ENCODE measurements around the gene SPAG8. TPM values are rescaled to one million over a fixed set of nuclear protein-coding genes. Genes with fewer than 3 reads are reported as not detected.

SPAG8 gene
- total and polyA plus RNA-seq, 2 donors: 3.1 to 3.4 TPM

DNA sequence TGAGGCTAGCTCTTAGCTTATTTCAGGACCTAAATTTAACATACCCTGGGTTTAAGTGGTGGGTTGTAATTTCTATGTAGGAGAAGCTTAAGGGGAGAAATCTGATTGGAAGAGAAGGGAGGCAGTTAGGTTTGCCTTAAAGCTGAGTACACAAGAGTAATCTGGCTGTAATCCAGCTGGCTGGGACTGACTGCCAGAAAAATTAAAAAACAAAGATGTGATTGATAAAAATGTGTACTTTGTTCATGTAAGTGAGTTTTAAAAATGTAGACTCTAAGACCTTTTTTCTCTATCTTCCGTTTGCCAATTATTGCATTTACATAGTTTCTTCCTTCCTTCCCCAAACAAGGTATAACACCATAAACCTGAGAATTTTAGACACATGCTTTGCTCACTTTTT, 40.5 kb downstream of the SPAG8 start:
- no peak for DNase-seq (ENCODE audit: low read depth in 6 of 9, low spot score in 9 of 9)
- H3K4me3 ChIP-seq (ENCODE audit: low read length in 2 of 2): no peak overlapping the region
- H3K36me3 ChIP-seq (ENCODE audit: control insufficient read depth in 2 of 2, insufficient read depth in 2 of 2, low read length in 1 of 2): no peaks in the 10 kb centered on the region
- no peaks in the 10 kb centered on the region for H3K27me3 ChIP-seq (ENCODE audit: control insufficient read depth in 2 of 2, insufficient read depth in 1 of 2, low read length in 1 of 2)
- H3K27ac ChIP-seq (ENCODE audit: low read depth in 1 of 2, low read length in 1 of 2): no peak overlapping the region
- no peaks in the 10 kb centered on the region for H3K9me3 ChIP-seq (ENCODE audit: control insufficient read depth in 2 of 2, insufficient read depth in 1 of 2, low read length in 1 of 2)
- WGBS: 93% methylated on average over 1 of the region's 1 CpG
- peaks cover 0 to 4% of the 10 kb centered on the region in 2 donors for H3K4me1 ChIP-seq (ENCODE audit: control insufficient read depth in 2 of 2, insufficient read depth in 2 of 2, low read length in 2 of 2)

DNA sequence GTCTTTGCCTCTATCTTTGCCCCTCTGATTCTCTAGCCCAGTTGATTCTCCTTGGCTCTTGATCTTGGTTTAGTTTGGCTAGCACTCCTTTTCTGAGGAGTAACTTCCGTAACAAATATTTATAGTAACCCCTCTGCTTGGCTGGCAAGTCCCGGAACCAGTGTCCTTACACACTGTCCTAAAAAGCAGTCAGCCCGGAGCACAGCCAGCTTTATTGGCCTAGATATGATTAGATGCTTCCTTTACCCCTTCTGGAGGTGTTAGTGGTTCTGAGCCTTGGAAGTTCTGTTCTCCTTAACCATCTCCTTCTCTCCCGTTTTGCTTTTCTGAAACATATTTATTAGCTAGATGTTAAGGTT, 41.0 kb downstream of the SPAG8 start:
- 85% methylated on average over 4 of the region's 4 CpGs for WGBS
- H3K4me1 ChIP-seq (ENCODE audit: control insufficient read depth in 2 of 2, insufficient read depth in 2 of 2, low read length in 2 of 2): peaks cover 0 to 4% of the 10 kb centered on the region in 2 donors
- H3K4me3 ChIP-seq (ENCODE audit: low read length in 2 of 2): no peak overlapping the region
- no peaks in the 10 kb centered on the region for H3K36me3 ChIP-seq (ENCODE audit: control insufficient read depth in 2 of 2, insufficient read depth in 2 of 2, low read length in 1 of 2)
- H3K9me3 ChIP-seq (ENCODE audit: control insufficient read depth in 2 of 2, insufficient read depth in 1 of 2, low read length in 1 of 2): no peaks in the 10 kb centered on the region
- H3K27ac ChIP-seq (ENCODE audit: low read depth in 1 of 2, low read length in 1 of 2): no peak overlapping the region
- no peak for DNase-seq (ENCODE audit: low read depth in 6 of 9, low spot score in 9 of 9)
- no peaks in the 10 kb centered on the region for H3K27me3 ChIP-seq (ENCODE audit: control insufficient read depth in 2 of 2, insufficient read depth in 1 of 2, low read length in 1 of 2)

DNA sequence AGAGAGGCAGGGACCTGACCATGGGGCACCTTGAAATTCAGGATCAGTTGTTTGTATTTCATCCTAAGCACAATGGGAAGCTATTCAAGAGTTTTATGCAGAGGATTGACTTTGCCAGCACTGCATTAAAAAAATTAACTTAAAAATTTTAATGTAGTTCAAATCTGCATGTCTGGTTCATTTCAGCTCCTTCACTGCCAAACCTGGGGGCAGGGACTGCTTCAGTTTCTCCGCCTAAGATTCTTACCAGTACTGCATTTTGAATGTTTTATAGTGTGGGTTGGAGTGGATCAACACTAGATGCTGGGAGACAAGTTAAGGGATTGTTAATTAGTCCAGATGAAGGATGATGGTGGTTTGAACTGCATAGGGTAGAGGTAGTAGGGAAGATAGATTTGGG, 42.3 kb downstream of the SPAG8 start:
- Histone ChIP-seq H3K27ac (ENCODE audit: low read depth in 1 of 2, low read length in 1 of 2) (no peak overlapping the region), H3K4me1 (ENCODE audit: control insufficient read depth in 2 of 2, insufficient read depth in 2 of 2, low read length in 2 of 2) (no peaks in the 10 kb centered on the region), H3K9me3 (ENCODE audit: control insufficient read depth in 2 of 2, insufficient read depth in 1 of 2, low read length in 1 of 2) (no peaks in the 10 kb centered on the region), H3K4me3 (ENCODE audit: low read length in 2 of 2) (no peak overlapping the region), H3K36me3 (ENCODE audit: control insufficient read depth in 2 of 2, insufficient read depth in 2 of 2, low read length in 1 of 2) (no peaks in the 10 kb centered on the region), H3K27me3 (ENCODE audit: control insufficient read depth in 2 of 2, insufficient read depth in 1 of 2, low read length in 1 of 2) (no peaks in the 10 kb centered on the region)
- DNase-seq (ENCODE audit: low read depth in 6 of 9, low spot score in 9 of 9): no peak
- 99% methylated on average over 1 of the region's 1 CpG for WGBS

DNA sequence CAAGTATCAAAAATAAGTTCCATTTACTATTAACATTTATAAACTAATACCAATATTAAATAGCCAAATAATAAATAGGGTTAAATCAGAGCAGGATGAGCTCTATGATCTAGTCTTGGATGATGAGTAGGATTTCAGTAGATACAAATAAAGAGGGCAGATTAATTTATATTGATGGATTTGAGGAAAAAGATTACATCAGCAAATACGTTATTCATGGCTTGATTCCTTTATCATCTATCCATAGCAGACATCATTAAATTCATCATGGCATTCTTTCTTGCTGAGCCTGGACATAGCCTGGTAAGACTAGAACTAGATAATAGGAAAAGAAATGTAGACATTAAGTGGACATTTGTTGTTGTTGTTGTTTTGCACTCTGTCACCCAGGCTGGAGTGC, 44.6 kb downstream of the SPAG8 start:
- WGBS: 99% methylated on average over 1 of the region's 1 CpG
- DNase-seq (ENCODE audit: low read depth in 6 of 9, low spot score in 9 of 9): no peak
- no peaks in the 10 kb centered on the region for H3K9me3 ChIP-seq (ENCODE audit: control insufficient read depth in 2 of 2, insufficient read depth in 1 of 2, low read length in 1 of 2)
- H3K4me1 ChIP-seq (ENCODE audit: control insufficient read depth in 2 of 2, insufficient read depth in 2 of 2, low read length in 2 of 2): no peaks in the 10 kb centered on the region
- no peaks in the 10 kb centered on the region for H3K27me3 ChIP-seq (ENCODE audit: control insufficient read depth in 2 of 2, insufficient read depth in 1 of 2, low read length in 1 of 2)
- H3K4me3 ChIP-seq (ENCODE audit: low read length in 2 of 2): no peak overlapping the region
- no peaks in the 10 kb centered on the region for H3K36me3 ChIP-seq (ENCODE audit: control insufficient read depth in 2 of 2, insufficient read depth in 2 of 2, low read length in 1 of 2)
- H3K27ac ChIP-seq (ENCODE audit: low read depth in 1 of 2, low read length in 1 of 2): no peak overlapping the region

DNA sequence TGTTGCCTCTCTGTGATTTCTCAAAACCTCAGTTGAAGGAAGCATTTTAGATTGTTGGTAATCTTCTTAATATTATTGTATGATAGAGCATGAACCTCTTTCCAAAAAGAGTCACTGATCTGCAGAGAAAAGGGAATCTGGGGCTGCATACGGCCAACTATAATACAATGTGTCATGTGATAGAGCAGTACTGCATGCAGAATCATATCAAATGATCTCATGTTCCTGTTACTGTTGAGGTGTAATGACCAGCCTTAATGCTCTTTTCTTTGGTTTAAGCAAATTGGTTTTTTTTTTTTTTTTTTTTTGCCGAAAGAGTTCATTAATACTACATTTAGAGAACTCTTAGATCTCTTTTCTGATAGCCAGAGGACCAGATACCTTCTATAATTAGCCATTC, 45.1 kb downstream of the SPAG8 start:
- 97% methylated on average over 2 of the region's 2 CpGs for WGBS
- Histone ChIP-seq H3K27ac (ENCODE audit: low read depth in 1 of 2, low read length in 1 of 2) (no peak overlapping the region), H3K4me1 (ENCODE audit: control insufficient read depth in 2 of 2, insufficient read depth in 2 of 2, low read length in 2 of 2) (no peaks in the 10 kb centered on the region), H3K27me3 (ENCODE audit: control insufficient read depth in 2 of 2, insufficient read depth in 1 of 2, low read length in 1 of 2) (no peaks in the 10 kb centered on the region), H3K9me3 (ENCODE audit: control insufficient read depth in 2 of 2, insufficient read depth in 1 of 2, low read length in 1 of 2) (no peaks in the 10 kb centered on the region), H3K4me3 (ENCODE audit: low read length in 2 of 2) (no peak overlapping the region), H3K36me3 (ENCODE audit: control insufficient read depth in 2 of 2, insufficient read depth in 2 of 2, low read length in 1 of 2) (no peaks in the 10 kb centered on the region)
- no peak for DNase-seq (ENCODE audit: low read depth in 6 of 9, low spot score in 9 of 9)

DNA sequence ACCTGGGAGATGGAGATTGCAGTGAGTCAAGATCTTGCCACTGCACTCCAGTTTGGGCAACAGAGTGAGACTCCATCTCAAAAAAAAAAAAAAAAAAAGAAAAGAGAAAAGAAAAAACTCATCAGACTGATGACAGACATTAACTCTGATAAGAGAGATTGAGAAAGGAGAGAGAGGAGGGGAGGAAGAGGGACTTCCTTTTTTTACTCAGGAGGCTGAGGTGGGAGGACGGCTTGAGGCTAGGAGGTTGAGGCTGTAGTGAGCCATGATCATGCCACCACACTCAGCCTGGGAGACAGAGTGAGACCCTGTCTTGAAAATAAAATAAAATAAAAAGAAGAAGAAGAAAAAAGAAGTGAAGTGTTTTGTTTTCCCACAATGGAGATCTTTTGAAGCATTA, 48.3 kb downstream of the SPAG8 start:
- Histone ChIP-seq H3K27ac (ENCODE audit: low read depth in 1 of 2, low read length in 1 of 2) (no peak overlapping the region), H3K9me3 (ENCODE audit: control insufficient read depth in 2 of 2, insufficient read depth in 1 of 2, low read length in 1 of 2) (no peaks in the 10 kb centered on the region), H3K4me1 (ENCODE audit: control insufficient read depth in 2 of 2, insufficient read depth in 2 of 2, low read length in 2 of 2) (no peaks in the 10 kb centered on the region), H3K4me3 (ENCODE audit: low read length in 2 of 2) (no peak overlapping the region), H3K36me3 (ENCODE audit: control insufficient read depth in 2 of 2, insufficient read depth in 2 of 2, low read length in 1 of 2) (no peaks in the 10 kb centered on the region), H3K27me3 (ENCODE audit: control insufficient read depth in 2 of 2, insufficient read depth in 1 of 2, low read length in 1 of 2) (no peaks in the 10 kb centered on the region)
- DNase-seq (ENCODE audit: low read depth in 6 of 9, low spot score in 9 of 9): no peak
- 100% methylated on average over 1 of the region's 1 CpG for WGBS

DNA sequence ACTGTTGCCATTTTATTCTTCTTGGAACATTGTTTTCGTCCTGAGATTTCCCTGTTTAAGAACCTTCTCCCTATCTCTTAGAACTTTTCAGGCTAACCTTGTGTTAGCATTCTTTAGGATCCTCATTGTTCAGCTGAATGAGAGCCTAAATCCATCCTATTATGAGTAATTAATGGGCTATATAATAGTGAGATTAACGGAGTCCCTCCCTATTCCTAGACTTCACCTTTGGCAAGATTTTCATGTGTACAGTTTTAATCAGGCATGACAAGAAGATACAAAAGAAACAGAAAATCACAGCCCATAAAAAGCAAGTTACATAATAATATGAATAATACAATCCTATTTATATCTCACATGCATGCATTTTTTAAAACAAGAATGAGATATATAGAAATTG, 48.9 kb downstream of the SPAG8 start:
- no peak overlapping the region for H3K4me3 ChIP-seq (ENCODE audit: low read length in 2 of 2)
- no peaks in the 10 kb centered on the region for H3K36me3 ChIP-seq (ENCODE audit: control insufficient read depth in 2 of 2, insufficient read depth in 2 of 2, low read length in 1 of 2)
- DNase-seq (ENCODE audit: low read depth in 6 of 9, low spot score in 9 of 9): no peak
- no peaks in the 10 kb centered on the region for H3K27me3 ChIP-seq (ENCODE audit: control insufficient read depth in 2 of 2, insufficient read depth in 1 of 2, low read length in 1 of 2)
- no peaks in the 10 kb centered on the region for H3K9me3 ChIP-seq (ENCODE audit: control insufficient read depth in 2 of 2, insufficient read depth in 1 of 2, low read length in 1 of 2)
- WGBS: 97% methylated on average over 2 of the region's 2 CpGs
- no peaks in the 10 kb centered on the region for H3K4me1 ChIP-seq (ENCODE audit: control insufficient read depth in 2 of 2, insufficient read depth in 2 of 2, low read length in 2 of 2)
- H3K27ac ChIP-seq (ENCODE audit: low read depth in 1 of 2, low read length in 1 of 2): no peak overlapping the region

DNA sequence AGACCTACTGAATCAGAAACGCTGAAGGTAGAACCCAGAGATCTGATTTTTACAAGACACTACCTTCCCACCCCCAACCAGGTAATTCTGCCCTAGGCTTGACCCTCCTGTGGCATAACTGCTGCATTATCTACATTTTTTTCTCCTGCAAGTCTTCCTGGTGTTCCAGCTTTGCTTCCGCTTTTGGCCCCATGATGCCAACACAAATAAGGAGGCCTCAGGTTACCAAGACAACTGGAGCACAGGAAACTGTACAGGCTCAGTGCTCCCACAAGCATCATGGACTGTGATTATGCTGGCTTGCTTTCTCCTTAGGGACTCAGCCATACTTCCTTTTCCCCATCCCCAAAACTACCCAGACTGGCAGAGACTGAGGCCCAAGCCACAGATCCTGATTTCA, 51.4 kb downstream of the SPAG8 start:
- no peaks in the 10 kb centered on the region for H3K9me3 ChIP-seq (ENCODE audit: control insufficient read depth in 2 of 2, insufficient read depth in 1 of 2, low read length in 1 of 2)
- DNase-seq (ENCODE audit: low read depth in 6 of 9, low spot score in 9 of 9): no peak
- H3K4me1 ChIP-seq (ENCODE audit: control insufficient read depth in 2 of 2, insufficient read depth in 2 of 2, low read length in 2 of 2): peaks cover 6 to 14% of the 10 kb centered on the region in 2 donors
- WGBS: 61% methylated on average over 2 of the region's 2 CpGs
- H3K4me3 ChIP-seq (ENCODE audit: low read length in 2 of 2): no peak overlapping the region
- H3K36me3 ChIP-seq (ENCODE audit: control insufficient read depth in 2 of 2, insufficient read depth in 2 of 2, low read length in 1 of 2): no peaks in the 10 kb centered on the region
- H3K27me3 ChIP-seq (ENCODE audit: control insufficient read depth in 2 of 2, insufficient read depth in 1 of 2, low read length in 1 of 2): no peaks in the 10 kb centered on the region
- no peak overlapping the region for H3K27ac ChIP-seq (ENCODE audit: low read depth in 1 of 2, low read length in 1 of 2)

DNA sequence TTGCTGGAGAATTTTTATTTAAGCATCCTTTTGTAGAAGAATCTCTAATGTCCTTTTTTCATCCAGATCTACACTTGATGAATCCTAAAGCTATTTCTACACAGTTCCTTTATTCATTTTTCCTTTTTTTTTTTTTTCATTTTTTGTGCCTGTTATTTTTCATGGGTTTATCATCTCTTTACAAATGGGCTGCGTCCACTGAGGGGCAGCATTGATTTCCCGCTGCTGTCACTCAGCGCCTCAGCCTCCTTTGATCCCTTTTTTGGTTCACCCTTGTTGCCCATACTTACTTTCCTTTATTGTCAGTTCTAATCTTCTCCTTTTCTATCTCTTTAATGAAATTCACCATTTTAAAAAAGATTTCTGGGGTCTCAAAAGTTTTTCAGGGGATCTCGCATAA, 52.3 kb downstream of the SPAG8 start:
- Histone ChIP-seq H3K36me3 (ENCODE audit: control insufficient read depth in 2 of 2, insufficient read depth in 2 of 2, low read length in 1 of 2) (no peaks in the 10 kb centered on the region), H3K27ac (ENCODE audit: low read depth in 1 of 2, low read length in 1 of 2) (no peak overlapping the region), H3K4me1 (ENCODE audit: control insufficient read depth in 2 of 2, insufficient read depth in 2 of 2, low read length in 2 of 2) (peaks cover 6 to 14% of the 10 kb centered on the region in 2 donors), H3K4me3 (ENCODE audit: low read length in 2 of 2) (no peak overlapping the region), H3K27me3 (ENCODE audit: control insufficient read depth in 2 of 2, insufficient read depth in 1 of 2, low read length in 1 of 2) (no peaks in the 10 kb centered on the region), H3K9me3 (ENCODE audit: control insufficient read depth in 2 of 2, insufficient read depth in 1 of 2, low read length in 1 of 2) (no peaks in the 10 kb centered on the region)
- WGBS: 97% methylated on average over 4 of the region's 4 CpGs
- DNase-seq (ENCODE audit: low read depth in 6 of 9, low spot score in 9 of 9): no peak
